CD1c-positive myeloid dendritic cell (primary cell): Measurements from ENCODE around the gene CNTFR.

Experiments used
- DNase-seq: peaks from one replicate; pipeline ENCODE4 v3.0.0-alpha.2; 2016; ENCODE audit errors: extremely low spot score

CNTFR gene

GRCh38 chr9:34522971-34523797 lies 66.3 kb downstream of the CNTFR start, which contains the start of gene ENHO:
ENHO (minus strand) TSS chr9:34522990; CDS start chr9:34521695, 1,295 bp downstream.
- peak; percentile 93 for DNase-seq

- no peak for DNase-seq
Measured at GRCh38 chr9:34522091-34522887, 67.2 kb downstream of the CNTFR start.

- no peak for DNase-seq
Measured at GRCh38 chr9:34521406-34522045, 68.0 kb downstream of the CNTFR start.

GRCh38 chr9:34520505-34521385 lies 68.8 kb downstream of the CNTFR start:
- DNase-seq = no peak

GRCh38 chr9:34520096-34520495 lies 69.4 kb downstream of the CNTFR start:
- no peak for DNase-seq

GRCh38 chr9:34519321-34520020 lies 70.1 kb downstream of the CNTFR start:
- no peak for DNase-seq

- peak; percentile 69 for DNase-seq
Measured at GRCh38 chr9:34518896-34519295, 70.6 kb downstream of the CNTFR start.

- no peak for DNase-seq
Measured at GRCh38 chr9:34518110-34518616, 71.4 kb downstream of the CNTFR start.

GRCh38 chr9:34517185-34517584 lies 72.3 kb downstream of the CNTFR start:
- DNase-seq = no peak

- no peak for DNase-seq
Measured at GRCh38 chr9:34515959-34516358, 73.6 kb downstream of the CNTFR start.

- no peak for DNase-seq
Measured at GRCh38 chr9:34514816-34515215, 74.7 kb downstream of the CNTFR start.

GRCh38 chr9:34514401-34514800 lies 75.1 kb downstream of the CNTFR start:
- DNase-seq = no peak

- DNase-seq = no peak
Measured at GRCh38 chr9:34513567-34514214, 75.8 kb downstream of the CNTFR start.

GRCh38 chr9:34512131-34513078 lies 77.1 kb downstream of the CNTFR start:
- DNase-seq = no peak

GRCh38 chr9:34510497-34511468 lies 78.7 kb downstream of the CNTFR start:
- no peak for DNase-seq

GRCh38 chr9:34508951-34509350 lies 80.6 kb downstream of the CNTFR start:
- DNase-seq = no peak

- DNase-seq = no peak
Measured at GRCh38 chr9:34508463-34508862, 81.1 kb downstream of the CNTFR start.

GRCh38 chr9:34507966-34508365 lies 81.6 kb downstream of the CNTFR start:
- DNase-seq = no peak
